GM18502 (cell line): Measurements from ENCODE around the gene POLR2J.
A peak's percentile ranks its signal among the peaks of the same experiment; 100 is the strongest.

Experiments
- ATAC-seq: cut with Tn5 transposase; IDR thresholded peaks from one replicate; pipeline ENCODE4 v1.9.1; 2021; ENCODE audit warnings: mild to moderate bottlenecking; ENCODE audit not compliant: unreplicated experiment, poor library complexity

POLR2J gene

GRCh38 chr7:102445674-102446071, 33.0 kb downstream of the POLR2J start:
- ATAC-seq, result no peak

GRCh38 chr7:102444961-102445673, 33.6 kb downstream of the POLR2J start:
- peak; percentile 51 for ATAC-seq

- no peak for ATAC-seq
Measured at GRCh38 chr7:102439963-102440795, 38.5 kb downstream of the POLR2J start.

- no peak for ATAC-seq
Measured at GRCh38 chr7:102436118-102436517, 42.6 kb downstream of the POLR2J start.

- ATAC-seq, result no peak
Measured at GRCh38 chr7:102434039-102434486, 44.7 kb downstream of the POLR2J start.

- ATAC-seq, result peak; percentile 63
Measured at GRCh38 chr7:102433219-102434038, 45.3 kb downstream of the POLR2J start, which contains the start of gene ORAI2. Gene ORAI2 (plus strand): TSS chr7:102433575. CDS start chr7:102438957, 5,382 bp downstream.

GRCh38 chr7:102432442-102433218, 46.1 kb downstream of the POLR2J start:
- ATAC-seq, result peak; percentile 41

- ATAC-seq, result peak; percentile 38
Measured at GRCh38 chr7:102431617-102432298, 47.0 kb downstream of the POLR2J start.

- ATAC-seq, result no peak
Measured at GRCh38 chr7:102429141-102429899, 49.4 kb downstream of the POLR2J start.

- ATAC-seq, result no peak
Measured at GRCh38 chr7:102427019-102427405, 51.7 kb downstream of the POLR2J start.

- ATAC-seq, result peak; percentile 64
Measured at GRCh38 chr7:102426268-102427018, 52.3 kb downstream of the POLR2J start.

GRCh38 chr7:102425639-102426267, 53.0 kb downstream of the POLR2J start:
- ATAC-seq, result peak; percentile 67

GRCh38 chr7:102424787-102425218, 53.9 kb downstream of the POLR2J start:
- peak; percentile 22 for ATAC-seq

GRCh38 chr7:102424129-102424551, 54.6 kb downstream of the POLR2J start:
- ATAC-seq, result no peak
